Activated T-cell treated with anti-CD3 and anti-CD28 coated beads, Interleukin-2, amount 50 U/mL, for 72 hours (primary cell): Measurements from ENCODE around the gene HNRNPL. TPM values are rescaled to one million over a fixed set of nuclear protein-coding genes. Genes with fewer than 3 reads are reported as not detected.
"Not testable (repeated sequence)": the region's sequence is repeated elsewhere in the genome, so short reads cannot be mapped to it uniquely, and the experiment has no call there.

Source experiments
- ATAC-seq, 2 donors: fragments of 150-1000 bp; cut with Tn5 transposase; replicated peaks in 1 of 2; 2 replicates each; pipeline ENCODE4 v1.10.0; 2021; ENCODE audit warnings: moderate library complexity in 2 of 2, mild to moderate bottlenecking in 1 of 2
- DNase-seq, 2 donors: peaks; one replicate each; pipeline ENCODE4 v3.0.0; 2021 to 2022; ENCODE audit warnings: mixed read lengths in 1 of 2
- H3K27ac Mint-ChIP-seq: one replicate; pipeline ENCODE4 v1.8.0; 2022; ENCODE audit warnings: mild to moderate bottlenecking, moderate library complexity, mixed read lengths
- H3K27me3 Mint-ChIP-seq: one replicate; pipeline ENCODE4 v1.8.0; 2022; ENCODE audit warnings: low read depth, mixed read lengths
- H3K36me3 Mint-ChIP-seq, 2 donors: one replicate each; pipeline ENCODE4 v1.8.0; 2022; ENCODE audit warnings: mixed read lengths in 2 of 2, mild to moderate bottlenecking in 1 of 2; ENCODE audit not compliant: insufficient read depth in 2 of 2
- H3K4me1 Mint-ChIP-seq: one replicate; pipeline ENCODE4 v1.8.0; 2022; ENCODE audit warnings: low read depth, mixed read lengths
- H3K4me3 Mint-ChIP-seq, 2 donors: one replicate each; pipeline ENCODE4 v1.8.0; 2022; ENCODE audit warnings: mild to moderate bottlenecking in 2 of 2, mixed read lengths in 2 of 2, moderate library complexity in 2 of 2
- H3K9me3 Mint-ChIP-seq, 2 donors: one replicate each; pipeline ENCODE4 v1.8.0; 2022; ENCODE audit warnings: mixed read lengths in 2 of 2
- total RNA-seq, 2 donors: library from RNA; stranded (reverse); gene quantifications; one replicate each; pipeline ENCODE4 v1.2.3, GENCODE V29; 2022

The HNRNPL gene
- total RNA-seq, 2 donors from 2014 or later = 427 to 457 TPM

DNA sequence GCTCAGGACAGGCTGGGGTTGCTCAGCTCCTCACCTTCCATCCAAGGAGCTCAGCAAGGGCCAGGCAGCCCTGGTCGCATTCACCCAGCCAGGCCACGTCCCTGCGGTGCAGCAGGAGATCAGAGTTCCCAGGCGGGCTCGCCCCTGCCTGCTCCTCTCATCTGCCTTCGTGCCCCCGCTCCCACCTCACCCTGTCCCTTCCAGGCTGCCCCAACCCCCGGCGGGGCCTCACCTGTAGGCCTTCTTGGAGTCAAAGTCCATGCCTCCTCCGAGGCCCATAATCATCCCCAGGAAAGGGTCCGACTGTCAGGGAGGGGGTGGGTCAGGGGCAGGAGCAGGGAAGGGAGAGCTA, 29.6 kb upstream of the HNRNPL start:
- Mint-ChIP-seq H3K4me3 (peak overlapping the region in 1 of 2 donors; percentile 29), H3K4me1 (peaks cover 35% of the 10 kb centered on the region), H3K36me3 (peaks cover 0 to 4% of the 10 kb centered on the region in 2 donors), H3K27me3 (no peaks in the 10 kb centered on the region), H3K27ac (peak overlapping the region; percentile 70), H3K9me3 (no peaks in the 10 kb centered on the region)
- ATAC-seq = no peak
- DNase-seq = no peak

DNA sequence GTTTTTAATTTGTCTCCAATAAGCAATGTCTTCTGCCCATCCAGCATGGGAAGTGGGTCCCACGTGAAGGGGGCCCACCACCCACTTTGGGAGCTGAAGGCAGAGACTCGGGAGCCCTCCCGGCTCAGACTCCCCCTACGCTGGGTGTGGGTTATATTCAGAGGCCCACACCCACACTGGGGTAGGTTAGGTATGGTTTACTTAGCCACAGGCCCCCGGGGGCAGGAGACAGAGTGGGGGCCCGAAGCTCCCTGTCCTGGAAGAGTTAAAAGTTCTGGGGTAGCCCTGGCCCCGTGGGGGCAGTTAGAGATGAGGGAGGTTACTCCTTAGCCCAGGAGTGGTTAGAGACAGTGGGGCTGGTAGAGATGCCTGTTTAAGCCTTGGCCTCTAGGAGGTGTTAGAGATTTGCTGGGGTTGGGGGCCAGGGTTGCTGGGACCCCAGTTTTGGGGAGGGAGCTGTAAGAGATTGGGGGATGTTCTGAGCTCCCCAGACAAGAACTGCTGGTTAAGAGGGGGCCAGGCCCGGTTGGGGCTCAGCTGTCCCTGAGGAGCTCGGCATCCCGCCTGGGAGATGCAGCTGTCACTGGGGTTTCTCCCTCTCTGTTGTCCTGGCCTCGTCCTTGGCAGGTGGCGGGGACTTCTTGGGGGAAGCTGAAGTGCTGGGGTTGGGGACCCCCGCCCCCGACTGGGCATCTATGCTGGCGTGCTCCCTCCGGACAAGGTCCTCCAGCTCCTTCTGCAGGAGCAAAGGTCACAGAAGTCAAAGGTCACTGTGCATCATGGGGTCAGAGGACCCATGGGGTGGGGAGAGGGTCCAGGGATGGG, 29.0 kb upstream of the HNRNPL start:
- Mint-ChIP-seq H3K36me3 (peaks cover 0 to 4% of the 10 kb centered on the region in 2 donors), H3K4me3 (peak overlapping the region; percentile 95 to 97), H3K27ac (peak overlapping the region; percentile 81), H3K27me3 (no peaks in the 10 kb centered on the region), H3K4me1 (peaks cover 35% of the 10 kb centered on the region), H3K9me3 (no peaks in the 10 kb centered on the region)
- ATAC-seq = peak; percentile 42 to 44
- peak in 1 of 2 donors; percentile 25 for DNase-seq

DNA sequence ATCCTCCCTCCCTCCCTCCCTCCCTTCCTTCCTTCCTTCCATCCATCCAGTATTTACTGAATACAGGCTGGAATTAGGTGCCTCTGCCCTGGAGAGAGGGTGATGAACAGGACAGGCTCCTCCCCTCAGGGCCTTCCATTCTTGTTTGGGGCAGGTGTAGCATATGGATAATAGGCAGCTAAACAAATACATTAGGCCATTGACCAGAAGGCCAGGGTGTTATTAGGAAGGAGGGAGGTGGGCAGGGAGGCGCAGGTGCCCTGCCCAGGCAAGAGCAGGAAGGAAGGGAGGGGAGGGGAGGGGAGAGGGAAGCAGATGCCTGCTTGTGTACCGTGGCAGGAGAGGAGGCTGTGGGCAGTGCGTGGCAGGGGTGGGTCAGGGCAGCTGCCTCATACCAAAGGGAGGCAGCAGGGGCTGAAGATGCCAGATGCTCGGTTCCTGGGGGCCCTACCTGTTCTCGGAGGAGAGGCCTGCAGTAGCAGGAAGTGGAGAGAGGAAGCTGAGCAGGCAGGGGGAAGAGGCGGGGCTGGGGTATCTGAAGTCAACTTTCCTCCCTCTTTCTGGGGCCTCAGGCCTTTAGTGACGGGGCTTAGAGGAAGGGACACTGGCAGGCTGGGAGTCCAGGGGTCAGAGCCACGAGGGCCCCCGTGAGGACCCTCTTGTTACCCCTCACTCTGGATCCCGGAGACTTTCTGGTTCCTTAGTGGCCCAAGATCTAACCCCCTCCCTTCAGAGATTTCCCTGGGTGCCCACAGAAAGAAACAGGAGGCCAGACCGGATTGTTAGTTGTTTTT, 28.2 kb upstream of the HNRNPL start, which contains the start of gene RINL:
Gene RINL, minus strand, starts transcription at position 495 of the 794 bp plus-strand sequence. CDS start 1,533 bp downstream, outside the sequence.
- Mint-ChIP-seq H3K36me3 (peaks cover 0 to 7% of the 10 kb centered on the region in 2 donors), H3K9me3 (no peaks in the 10 kb centered on the region), H3K4me1 (peaks cover 35% of the 10 kb centered on the region), H3K4me3 (peak within 1 kb of the TSS; percentile 95 to 97), H3K27me3 (no peaks in the 10 kb centered on the region), H3K27ac (peak within 1 kb of the TSS; percentile 81)
- ATAC-seq (peak; percentile 93 to 95), DNase-seq (peak; percentile 78 to 82)

DNA sequence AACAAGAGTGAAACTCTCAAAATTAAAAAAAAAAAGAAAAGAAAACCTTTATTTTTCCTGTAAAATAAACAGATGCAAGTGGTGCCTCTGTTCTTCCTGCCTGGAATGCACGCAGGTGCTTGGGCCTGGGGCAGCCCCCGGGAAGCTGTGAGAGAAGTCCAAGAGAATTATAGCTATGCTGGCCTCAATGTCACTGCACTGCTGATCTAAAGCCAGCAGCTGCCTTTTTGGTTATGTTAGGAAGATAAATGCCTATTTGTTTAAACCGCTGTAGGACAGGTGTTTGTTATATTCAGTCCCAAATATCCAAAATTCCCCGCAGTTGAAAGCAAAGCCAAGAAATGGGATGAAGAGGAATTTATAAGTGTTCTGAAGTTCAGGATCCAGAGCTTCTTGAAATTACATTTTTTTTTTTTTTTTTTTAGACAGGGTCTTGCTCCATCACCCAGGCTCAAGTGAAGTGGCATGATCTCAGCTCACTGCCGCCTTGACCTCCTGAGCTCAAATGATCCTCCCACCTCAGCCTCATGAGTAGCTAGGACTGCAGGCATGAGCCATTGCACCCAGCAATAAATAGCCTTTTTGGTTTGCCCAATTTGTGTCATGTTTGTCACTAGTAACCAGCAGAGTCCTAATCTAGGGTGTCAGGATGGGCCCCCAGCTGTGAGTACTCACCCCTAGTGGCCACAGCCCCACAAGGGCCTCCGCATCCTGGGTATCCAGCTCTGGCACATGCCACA, 26.0 kb upstream of the HNRNPL start:
- peak overlapping the region; percentile 85 for H3K27ac Mint-ChIP-seq
- peak overlapping the region in 1 of 2 donors; percentile 38 for H3K4me3 Mint-ChIP-seq
- no peaks in the 10 kb centered on the region for H3K27me3 Mint-ChIP-seq
- DNase-seq = no peak
- ATAC-seq = no peak
- H3K36me3 Mint-ChIP-seq = peaks cover 0 to 8% of the 10 kb centered on the region in 2 donors
- peaks cover 39% of the 10 kb centered on the region for H3K4me1 Mint-ChIP-seq
- no peaks in the 10 kb centered on the region for H3K9me3 Mint-ChIP-seq

DNA sequence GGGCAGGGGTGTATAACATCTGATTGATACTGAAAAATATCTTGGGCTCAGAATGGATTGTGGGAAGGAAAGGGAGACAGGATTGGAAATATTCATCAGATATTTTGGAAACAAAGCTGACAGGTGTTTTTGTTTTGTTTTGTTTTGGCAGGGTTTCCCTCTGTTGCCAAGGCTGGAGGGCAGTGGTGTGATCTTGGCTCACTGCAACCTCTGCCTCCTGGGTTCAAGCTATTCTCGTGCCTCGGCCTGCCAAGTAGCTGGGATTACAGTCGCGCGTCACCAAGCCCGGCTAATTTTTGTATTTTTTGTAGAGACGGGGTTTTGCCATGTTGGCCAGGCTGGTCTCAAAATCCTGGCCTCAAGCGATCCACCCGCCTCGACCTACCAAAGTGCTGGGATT, 23.6 kb upstream of the HNRNPL start:
- not testable (repeated sequence) for H3K4me3 Mint-ChIP-seq, H3K27me3 Mint-ChIP-seq, H3K27ac Mint-ChIP-seq, DNase-seq, H3K9me3 Mint-ChIP-seq, H3K36me3 Mint-ChIP-seq, ATAC-seq
- H3K4me1 Mint-ChIP-seq = peaks cover 56% of the 10 kb centered on the region

DNA sequence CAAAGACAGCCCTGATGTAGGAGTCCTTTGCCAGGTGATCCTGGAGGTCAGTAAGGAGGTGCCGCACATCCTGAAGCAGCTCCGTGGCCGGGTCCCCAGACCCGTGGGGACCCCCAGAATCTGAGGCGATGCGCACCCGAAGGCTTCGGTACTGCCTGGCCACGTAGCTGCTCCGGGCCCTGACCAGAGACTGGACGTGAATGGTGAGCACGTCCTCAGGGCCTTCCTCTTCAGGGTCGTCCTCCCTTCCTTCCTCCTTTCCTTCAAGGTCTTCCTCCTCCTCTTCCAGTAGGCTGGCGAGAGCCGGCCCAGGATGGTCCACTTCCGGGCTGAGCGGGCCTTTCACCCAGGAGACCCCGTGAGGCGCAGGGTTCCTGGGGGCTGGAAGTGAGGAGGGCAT, 20.8 kb upstream of the HNRNPL start:
- no peaks in the 10 kb centered on the region for H3K27me3 Mint-ChIP-seq
- peaks cover 0 to 8% of the 10 kb centered on the region in 2 donors for H3K36me3 Mint-ChIP-seq
- no peak overlapping the region for H3K27ac Mint-ChIP-seq
- peaks cover 46% of the 10 kb centered on the region for H3K4me1 Mint-ChIP-seq
- H3K4me3 Mint-ChIP-seq = peak overlapping the region; percentile 60 to 87
- H3K9me3 Mint-ChIP-seq = no peaks in the 10 kb centered on the region
- no peak for ATAC-seq
- no peak for DNase-seq

DNA sequence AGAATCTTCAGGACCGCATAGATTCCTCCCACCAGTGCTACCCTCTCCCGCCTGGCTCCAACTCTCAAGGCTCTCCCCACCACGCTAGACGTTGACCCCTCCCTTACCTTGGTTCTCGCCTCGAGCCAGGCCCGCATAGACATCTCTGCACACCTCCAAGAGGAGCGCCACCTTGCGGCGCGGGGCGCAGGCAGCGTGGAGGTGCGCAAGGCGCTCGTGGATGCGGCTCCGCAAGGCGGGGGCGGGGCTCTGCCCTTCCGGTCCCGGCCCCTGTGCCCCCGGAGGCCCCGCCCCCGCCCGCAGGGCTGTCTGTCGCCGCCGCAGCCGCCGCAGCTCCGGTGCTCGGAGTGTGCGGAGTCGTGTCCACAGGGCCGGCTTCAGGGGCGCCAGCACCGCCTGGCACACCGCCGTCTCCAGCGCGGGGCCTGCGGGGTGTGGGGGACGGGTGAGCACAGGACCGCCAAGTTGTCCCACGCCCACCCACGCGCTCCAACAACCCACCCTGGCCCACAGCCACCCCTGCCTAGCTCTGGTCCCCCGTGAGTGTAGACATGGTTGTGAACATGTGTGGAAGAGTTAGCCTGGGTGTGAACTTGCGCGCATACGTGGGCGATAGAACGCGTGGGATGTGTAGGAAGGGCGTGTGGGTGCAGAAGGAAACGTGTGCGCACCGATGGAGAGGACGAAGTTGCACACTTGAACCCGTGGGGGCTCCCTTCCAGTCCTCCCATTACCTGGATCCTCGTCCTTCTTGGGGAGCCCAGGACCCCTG, 20.2 kb upstream of the HNRNPL start:
- Mint-ChIP-seq H3K27me3 (no peaks in the 10 kb centered on the region), H3K4me1 (peaks cover 50% of the 10 kb centered on the region), H3K36me3 (peaks cover 0 to 10% of the 10 kb centered on the region in 2 donors), H3K27ac (no peak overlapping the region), H3K9me3 (no peaks in the 10 kb centered on the region), H3K4me3 (peak overlapping the region; percentile 87 to 93)
- ATAC-seq = peak; percentile 91 to 92
- peak; percentile 95 for DNase-seq

DNA sequence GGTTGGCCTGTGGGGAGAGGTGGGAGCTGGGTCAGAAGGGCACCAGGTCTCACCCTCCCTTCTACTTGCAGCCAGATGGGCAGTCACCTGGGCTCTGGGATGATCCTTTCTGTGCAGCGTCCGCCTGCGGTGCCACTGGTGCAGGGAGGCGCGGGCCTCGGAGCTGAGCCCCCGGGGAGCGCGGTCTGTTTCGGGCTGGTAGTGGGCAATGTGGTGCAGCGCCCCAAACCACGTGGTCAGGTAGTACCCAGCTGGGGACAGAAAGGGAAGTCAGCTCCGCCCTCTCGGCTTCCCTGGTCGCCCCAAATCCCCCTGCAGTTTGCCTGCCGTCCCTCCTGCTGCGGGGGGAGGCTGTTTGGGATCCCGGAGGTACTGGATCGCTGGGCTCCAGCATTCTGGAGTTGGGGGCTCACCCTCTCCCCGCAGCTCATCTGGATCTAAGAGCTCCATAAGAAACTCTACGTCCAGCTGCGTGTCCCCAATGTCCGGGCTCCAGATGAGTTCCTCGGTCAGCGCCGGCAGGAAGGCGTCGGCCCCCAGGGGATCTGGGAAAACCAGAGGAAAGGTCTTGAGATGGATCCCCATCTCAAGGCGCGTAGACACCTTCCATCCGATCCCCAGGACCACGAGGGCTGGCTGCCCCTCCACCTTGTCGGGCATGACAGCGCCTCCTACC, 19.5 kb upstream of the HNRNPL start:
- peak; percentile 45 to 53 for DNase-seq

DNA sequence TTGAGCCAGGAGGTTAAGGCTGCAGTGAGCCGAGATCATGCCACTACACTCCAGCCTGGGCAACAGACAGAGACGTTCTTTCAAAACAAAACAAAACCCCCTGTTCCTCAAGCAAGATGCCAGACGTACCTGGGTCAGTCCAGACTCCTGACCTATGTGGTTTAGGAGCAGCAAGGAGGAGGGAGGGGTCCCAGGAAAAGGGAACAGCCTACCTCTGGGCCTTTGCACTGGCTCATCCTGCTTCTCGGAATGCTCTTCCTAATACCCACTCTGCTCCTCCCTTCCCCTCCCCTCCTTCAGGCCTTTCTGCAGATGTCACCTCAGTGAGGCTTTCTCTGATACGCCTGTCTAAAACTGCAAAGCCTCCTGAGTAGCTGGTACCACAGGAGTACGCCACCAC, 18.8 kb upstream of the HNRNPL start:
- ATAC-seq (no peak), DNase-seq (no peak)
- peaks cover 0 to 2% of the 10 kb centered on the region in 2 donors for H3K9me3 Mint-ChIP-seq
- H3K27ac Mint-ChIP-seq = no peak overlapping the region
- H3K4me1 Mint-ChIP-seq = peaks cover 59% of the 10 kb centered on the region
- no peaks in the 10 kb centered on the region for H3K27me3 Mint-ChIP-seq
- peaks cover 3 to 11% of the 10 kb centered on the region in 2 donors for H3K36me3 Mint-ChIP-seq
- H3K4me3 Mint-ChIP-seq = peak overlapping the region; percentile 87 to 93

More for the DNA sequence above, 19.5 kb upstream of the HNRNPL start:
- peak; percentile 20 to 23 for ATAC-seq
- no peaks in the 10 kb centered on the region for H3K27me3 Mint-ChIP-seq
- H3K36me3 Mint-ChIP-seq = peaks cover 3 to 11% of the 10 kb centered on the region in 2 donors
- H3K27ac Mint-ChIP-seq = peak overlapping the region; percentile 40
- peaks cover 0 to under 1% of the 10 kb centered on the region in 2 donors for H3K9me3 Mint-ChIP-seq
- peak overlapping the region; percentile 87 to 93 for H3K4me3 Mint-ChIP-seq
- H3K4me1 Mint-ChIP-seq = peaks cover 58% of the 10 kb centered on the region

DNA sequence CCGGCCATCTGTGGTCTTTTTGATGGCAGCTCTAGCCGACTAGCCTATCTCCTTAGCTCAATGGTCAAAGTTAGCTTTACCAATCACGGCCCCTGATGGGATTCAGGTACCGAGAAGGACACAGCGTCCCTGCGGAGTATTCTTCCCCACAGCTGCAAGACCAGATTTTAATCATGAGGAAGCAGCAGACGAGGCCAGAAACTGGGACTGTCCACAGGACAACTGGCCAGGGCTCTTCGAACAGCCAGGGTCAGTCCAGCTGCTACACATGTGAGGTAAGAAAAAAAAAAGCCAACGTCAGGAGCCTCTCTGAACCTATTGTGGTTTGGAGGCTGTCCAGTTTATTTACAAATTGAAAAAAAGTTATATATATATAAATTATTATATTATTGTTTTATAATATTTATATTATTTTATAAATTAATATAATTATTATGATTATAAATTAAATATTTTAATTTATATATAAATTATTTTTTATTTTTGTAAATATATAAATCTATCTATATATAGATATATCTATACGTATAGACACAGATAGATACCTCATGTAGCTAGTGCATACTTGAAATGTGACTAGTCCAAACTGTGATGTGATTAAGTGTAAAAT, 17.5 kb upstream of the HNRNPL start:
- Mint-ChIP-seq H3K36me3 (peaks cover 3 to 8% of the 10 kb centered on the region in 2 donors), H3K4me1 (peaks cover 59% of the 10 kb centered on the region), H3K27ac (no peak overlapping the region), H3K27me3 (no peaks in the 10 kb centered on the region), H3K4me3 (no peak overlapping the region), H3K9me3 (peaks cover 0 to 2% of the 10 kb centered on the region in 2 donors)
- DNase-seq = no peak
- ATAC-seq = no peak

DNA sequence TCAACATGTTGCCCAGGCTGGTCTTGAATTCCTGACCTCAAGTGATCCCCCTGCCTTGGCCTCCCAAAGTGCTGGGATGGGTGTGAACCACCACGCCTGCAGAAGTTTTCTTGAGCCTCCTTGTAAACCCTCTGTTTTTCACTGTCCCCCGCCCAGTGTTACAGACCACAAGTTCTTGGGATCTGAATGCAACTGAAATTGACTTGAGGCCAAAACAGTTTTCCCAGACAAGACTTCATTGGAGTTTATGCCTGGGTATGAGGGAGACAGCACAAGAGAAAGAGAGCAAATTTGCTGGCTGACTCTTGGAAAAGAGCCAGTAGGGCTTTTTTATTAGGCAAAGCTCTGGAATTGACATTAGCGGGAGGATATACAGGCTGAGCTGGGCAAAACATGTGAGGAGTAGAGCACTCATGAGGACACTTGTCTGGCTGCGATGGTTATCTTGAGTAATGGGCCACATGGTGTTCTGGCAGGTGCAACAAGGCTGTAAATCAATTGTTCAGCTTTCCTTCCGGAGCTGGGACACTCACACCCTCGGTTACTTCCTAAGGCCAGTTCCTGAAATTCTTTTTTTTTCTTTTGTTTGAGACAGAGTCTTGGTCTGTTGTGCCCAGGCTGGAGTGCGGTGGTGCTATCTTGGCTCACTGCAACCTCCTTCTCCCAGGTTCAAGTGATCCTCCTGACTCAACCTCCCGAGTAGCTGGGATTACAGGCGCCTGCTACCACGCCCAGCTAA, 12.7 kb upstream of the HNRNPL start:
- DNase-seq = no peak
- no peak for ATAC-seq
- Mint-ChIP-seq H3K4me1 (peaks cover 40% of the 10 kb centered on the region), H3K27ac (no peak overlapping the region), H3K27me3 (no peaks in the 10 kb centered on the region), H3K4me3 (no peak overlapping the region), H3K9me3 (peaks cover 0 to 2% of the 10 kb centered on the region in 2 donors), H3K36me3 (peaks cover 3 to 6% of the 10 kb centered on the region in 2 donors)
